Fibroblast of pulmonary artery (primary cell): ENCODE results near the gene PSME3IP1.

Source experiments
- DNase-seq: peaks from one replicate; pipeline ENCODE4 v3.0.0-alpha.2; 2010; ENCODE audit warnings: low read depth
- H3K4me3 ChIP-seq: replicated peaks from 2 replicates; pipeline ENCODE4 v1.5.1; 2011; ENCODE audit warnings: low read depth, mild to moderate bottlenecking, control low read depth, low read length, moderate library complexity
- TF ChIP-seq, protein P1 (sequence below): IDR thresholded peaks from 2 replicates; pipeline ENCODE4 v1.5.1; 2011; ENCODE audit warnings: mild to moderate bottlenecking, control low read depth, low read length, inconsistent platforms; ENCODE audit errors: missing control alignments

The PSME3IP1 gene

DNA sequence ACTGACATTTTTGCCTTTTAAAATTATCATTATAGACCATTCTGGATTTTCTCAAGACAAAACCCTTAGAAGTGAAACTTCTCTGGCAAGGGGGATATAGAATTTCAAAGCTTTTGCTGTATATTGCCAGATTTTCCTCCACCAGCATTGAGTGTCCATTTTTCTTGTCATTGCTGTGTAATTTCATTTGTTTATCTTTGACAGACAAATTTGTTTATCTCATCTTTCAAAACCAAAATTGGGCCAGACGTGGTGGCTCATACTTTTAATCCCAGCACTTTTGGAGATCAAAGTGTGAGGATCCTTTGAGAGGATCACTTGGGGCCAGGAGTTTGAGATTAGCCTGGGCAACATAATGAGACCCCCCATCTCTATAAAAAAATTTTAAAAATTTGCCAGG lies 43.2 kb upstream of the PSME3IP1 start:
- no peak for DNase-seq

DNA sequence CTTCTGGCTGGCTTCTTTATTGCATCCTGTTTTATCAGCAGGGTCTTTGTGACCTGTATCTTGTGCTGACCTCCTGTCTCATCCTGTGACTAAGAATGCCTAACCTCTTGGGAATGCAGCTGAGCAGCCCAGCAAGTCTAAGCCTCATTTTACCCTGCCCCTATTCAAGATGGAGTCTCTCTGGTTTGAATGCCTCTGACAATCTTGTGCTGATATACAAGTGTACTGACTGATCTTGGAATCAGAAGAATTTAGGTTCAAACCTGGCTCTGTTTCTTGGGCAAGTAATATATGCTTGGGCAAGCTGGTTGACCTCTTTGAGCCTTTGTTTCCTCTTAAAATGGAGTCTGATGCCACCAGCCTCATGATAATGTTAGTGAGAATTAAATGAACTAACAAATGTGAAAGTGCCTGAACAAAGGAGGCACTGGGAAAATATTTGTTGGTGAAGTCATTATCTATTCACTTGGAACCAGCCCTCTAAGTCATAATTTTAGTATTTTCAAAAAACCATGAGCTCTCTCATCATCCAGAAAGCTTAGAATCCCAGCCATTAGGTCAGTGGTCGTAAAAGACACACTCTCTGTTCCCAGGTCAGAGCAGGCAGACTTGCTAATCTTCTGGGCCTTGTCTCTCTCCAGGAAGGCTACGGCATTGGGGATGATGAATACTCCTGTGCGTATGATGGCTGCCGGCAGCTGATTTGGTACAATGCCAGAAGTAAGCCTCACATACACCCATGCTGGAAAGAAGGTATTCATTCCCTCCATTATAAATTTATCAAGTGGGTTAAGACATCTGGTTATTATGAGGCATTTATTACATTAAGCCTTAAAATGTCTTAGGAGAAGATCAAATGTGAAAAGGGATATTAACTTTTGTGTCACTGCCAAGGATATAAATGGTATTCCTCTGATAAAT lies 41.1 kb upstream of the PSME3IP1 start:
- no peak for DNase-seq
- no peak overlapping the region for H3K4me3 ChIP-seq
- TF ChIP-seq, protein P1, sequence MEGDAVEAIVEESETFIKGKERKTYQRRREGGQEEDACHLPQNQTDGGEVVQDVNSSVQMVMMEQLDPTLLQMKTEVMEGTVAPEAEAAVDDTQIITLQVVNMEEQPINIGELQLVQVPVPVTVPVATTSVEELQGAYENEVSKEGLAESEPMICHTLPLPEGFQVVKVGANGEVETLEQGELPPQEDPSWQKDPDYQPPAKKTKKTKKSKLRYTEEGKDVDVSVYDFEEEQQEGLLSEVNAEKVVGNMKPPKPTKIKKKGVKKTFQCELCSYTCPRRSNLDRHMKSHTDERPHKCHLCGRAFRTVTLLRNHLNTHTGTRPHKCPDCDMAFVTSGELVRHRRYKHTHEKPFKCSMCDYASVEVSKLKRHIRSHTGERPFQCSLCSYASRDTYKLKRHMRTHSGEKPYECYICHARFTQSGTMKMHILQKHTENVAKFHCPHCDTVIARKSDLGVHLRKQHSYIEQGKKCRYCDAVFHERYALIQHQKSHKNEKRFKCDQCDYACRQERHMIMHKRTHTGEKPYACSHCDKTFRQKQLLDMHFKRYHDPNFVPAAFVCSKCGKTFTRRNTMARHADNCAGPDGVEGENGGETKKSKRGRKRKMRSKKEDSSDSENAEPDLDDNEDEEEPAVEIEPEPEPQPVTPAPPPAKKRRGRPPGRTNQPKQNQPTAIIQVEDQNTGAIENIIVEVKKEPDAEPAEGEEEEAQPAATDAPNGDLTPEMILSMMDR, result no peak

More for the DNA sequence above, 43.2 kb upstream of the PSME3IP1 start:
- TF ChIP-seq, protein P1, result no peak
- H3K4me3 ChIP-seq, result no peak overlapping the region

DNA sequence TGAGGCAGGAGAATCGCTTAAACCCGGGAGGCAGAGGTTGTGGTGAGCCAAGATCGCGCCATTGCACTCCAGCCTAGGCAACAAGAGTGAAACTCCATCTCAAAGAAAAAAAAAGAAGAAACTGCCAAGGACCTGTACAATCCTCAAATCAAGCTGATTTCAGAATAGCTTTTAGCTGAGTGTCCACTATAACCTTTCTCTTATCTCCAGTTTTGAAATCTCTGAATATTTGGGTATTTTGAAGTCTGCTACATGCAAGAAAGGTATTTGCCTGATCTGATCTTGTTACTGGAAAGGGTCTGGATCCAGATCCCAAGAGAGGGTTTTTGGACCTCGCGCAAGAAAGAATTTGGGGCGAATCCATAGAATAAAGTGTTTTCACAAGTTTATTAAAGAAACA lies 40.1 kb upstream of the PSME3IP1 start:
- DNase-seq, result no peak
- TF ChIP-seq, protein P1, result no peak
- H3K4me3 ChIP-seq, result no peak overlapping the region

DNA sequence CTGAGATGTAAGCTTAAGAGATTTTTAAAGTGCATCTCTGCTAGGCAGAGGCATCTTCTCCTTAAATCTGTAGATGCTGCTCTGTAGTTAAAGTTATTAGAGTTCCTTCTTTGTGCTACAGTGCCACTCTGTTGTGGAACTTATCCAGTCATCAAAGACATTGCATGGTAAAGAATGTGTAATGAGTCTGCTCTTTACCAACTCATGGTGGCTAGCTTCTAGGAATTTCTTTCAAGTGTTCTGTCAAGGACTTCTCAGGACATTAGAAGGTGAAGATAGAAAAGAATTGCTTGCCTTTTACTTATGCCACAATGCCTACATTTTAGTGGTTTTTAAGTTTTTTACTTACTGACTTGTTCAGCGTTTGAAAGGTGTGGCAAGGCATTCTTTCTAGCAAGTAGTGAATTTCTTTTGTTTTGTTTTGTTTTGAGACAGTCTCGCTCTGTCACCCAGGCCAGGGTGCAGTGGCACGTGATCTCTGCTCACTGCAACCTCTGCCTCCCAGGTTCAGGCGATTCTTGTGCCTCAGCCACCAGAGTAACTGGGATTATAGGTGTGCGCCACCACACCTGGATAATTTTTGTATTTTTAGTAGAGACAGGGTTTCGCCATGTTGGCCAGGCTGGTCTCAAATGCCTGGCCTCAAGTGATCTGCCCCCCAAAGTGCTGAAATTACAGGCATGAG lies 39.0 kb upstream of the PSME3IP1 start:
- H3K4me3 ChIP-seq, result no peak overlapping the region
- DNase-seq, result no peak
- TF ChIP-seq, protein P1, result no peak

DNA sequence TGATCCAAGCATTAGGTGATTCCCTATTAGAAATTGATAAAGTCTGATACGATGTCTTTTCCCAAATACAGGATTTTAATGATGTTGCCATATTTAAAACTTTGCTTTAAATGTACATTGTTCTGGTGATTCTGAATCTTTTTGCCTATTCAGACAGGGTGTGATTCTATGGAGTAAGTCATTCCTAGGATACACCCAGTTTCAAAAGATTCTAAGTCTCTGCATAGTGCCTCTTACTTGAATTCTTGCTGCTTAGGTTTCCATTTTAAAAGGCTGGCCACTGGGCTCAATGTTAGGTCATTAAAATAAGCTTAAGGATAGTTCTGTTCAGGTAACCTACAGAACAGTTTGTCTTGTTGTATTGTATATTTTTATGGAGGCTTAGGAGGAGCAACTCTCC lies 37.2 kb upstream of the PSME3IP1 start:
- DNase-seq, result no peak
- TF ChIP-seq, protein P1, result no peak
- no peak overlapping the region for H3K4me3 ChIP-seq

DNA sequence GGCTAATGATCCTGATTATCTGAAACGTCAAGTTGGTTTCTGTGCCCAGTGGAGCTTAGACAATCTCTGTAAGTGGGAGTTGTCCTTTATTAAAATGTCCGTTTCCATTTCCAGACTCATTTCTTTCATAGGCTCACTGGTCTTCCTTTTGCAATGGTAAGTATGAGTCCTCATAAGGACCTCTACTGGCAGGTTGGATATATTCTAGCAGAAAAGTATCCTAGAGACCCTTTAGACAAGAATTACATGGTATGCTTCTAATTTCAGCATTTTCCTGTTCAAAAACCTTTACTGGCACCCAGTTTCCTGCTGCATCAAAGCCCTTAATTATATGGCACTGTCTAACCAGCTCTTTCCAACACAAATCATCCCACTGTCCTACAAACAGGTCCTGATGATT lies 31.1 kb upstream of the PSME3IP1 start:
- H3K4me3 ChIP-seq, result no peak overlapping the region
- TF ChIP-seq, protein P1, result no peak
- no peak for DNase-seq
